GM18909 (cell line): Measurements from ENCODE around the gene ZNF804A.
A peak's percentile ranks its signal among the peaks of the same experiment; 100 is the strongest.

ENCODE experiments used
- ATAC-seq: cut with Tn5 transposase; IDR thresholded peaks from one replicate; pipeline ENCODE4 v1.9.1; 2021; ENCODE audit warnings: mild to moderate bottlenecking; ENCODE audit not compliant: unreplicated experiment, poor library complexity

The ZNF804A gene

GRCh38 chr2:184602734-184603133 lies 4.4 kb downstream of the ZNF804A start:
- no peak for ATAC-seq

- ATAC-seq, result no peak
Observed at GRCh38 chr2:184610891-184611290, 12.6 kb downstream of the ZNF804A start.

GRCh38 chr2:184611361-184612085 lies 13.2 kb downstream of the ZNF804A start:
- ATAC-seq, result no peak

- no peak for ATAC-seq
Observed at GRCh38 chr2:184620367-184620766, 22.0 kb downstream of the ZNF804A start.

- ATAC-seq, result no peak
Observed at GRCh38 chr2:184624311-184624710, 26.0 kb downstream of the ZNF804A start.

GRCh38 chr2:184628051-184628450 lies 29.7 kb downstream of the ZNF804A start:
- ATAC-seq, result no peak

- ATAC-seq, result no peak
Observed at GRCh38 chr2:184633726-184634125, 35.4 kb downstream of the ZNF804A start.

- no peak for ATAC-seq
Observed at GRCh38 chr2:184637781-184638180, 39.5 kb downstream of the ZNF804A start.

GRCh38 chr2:184644685-184645084 lies 46.4 kb downstream of the ZNF804A start:
- no peak for ATAC-seq

- ATAC-seq, result peak; percentile 90
Observed at GRCh38 chr2:184646177-184646576, 47.8 kb downstream of the ZNF804A start.

GRCh38 chr2:184646593-184646992 lies 48.3 kb downstream of the ZNF804A start:
- ATAC-seq, result peak; percentile 13

GRCh38 chr2:184654945-184655344 lies 56.6 kb downstream of the ZNF804A start:
- no peak for ATAC-seq

- ATAC-seq, result no peak
Observed at GRCh38 chr2:184677171-184677570, 78.8 kb downstream of the ZNF804A start.

- ATAC-seq, result no peak
Observed at GRCh38 chr2:184679219-184680018, 81.1 kb downstream of the ZNF804A start.

GRCh38 chr2:184680825-184681224 lies 82.5 kb downstream of the ZNF804A start:
- no peak for ATAC-seq

- no peak for ATAC-seq
Observed at GRCh38 chr2:184681642-184682321, 83.5 kb downstream of the ZNF804A start.

- ATAC-seq, result no peak
Observed at GRCh38 chr2:184683911-184684310, 85.6 kb downstream of the ZNF804A start.

GRCh38 chr2:184685999-184686841 lies 87.9 kb downstream of the ZNF804A start:
- peak; percentile 64 for ATAC-seq

GRCh38 chr2:184689638-184690037 lies 91.3 kb downstream of the ZNF804A start:
- ATAC-seq, result no peak

GRCh38 chr2:184692141-184692734 lies 93.9 kb downstream of the ZNF804A start:
- no peak for ATAC-seq
